GM12892 (cell line): ENCODE data around the gene GNAS.

ENCODE experiments used
- POLR2A ChIP-seq: IDR thresholded peaks from 2 replicates; pipeline ENCODE4 v1.6.1; 2011; ENCODE audit warnings: low read depth, low read length, control low read depth
- POLR2AphosphoS5 ChIP-seq: IDR thresholded peaks from 2 replicates; pipeline ENCODE4 v1.6.1; 2011; ENCODE audit warnings: low read depth, low read length, control low read depth
- TAF1 ChIP-seq: IDR thresholded peaks from 2 replicates; pipeline ENCODE4 v1.6.1; 2011; ENCODE audit warnings: low read depth, mild to moderate bottlenecking, control low read depth, low read length, borderline replicate concordance

GRCh38 chr20:58803533-58803932 is 49.0 kb upstream of the GNAS start:
- TF ChIP-seq POLR2A: no peak
- no peak for TF ChIP-seq TAF1
- TF ChIP-seq POLR2AphosphoS5: no peak
